Measurements from ENCODE around the gene FBXW4. TPM values are rescaled to one million over a fixed set of nuclear protein-coding genes. Genes with fewer than 3 reads are reported as not detected.
"Not testable (repeated sequence)": the region's sequence is repeated elsewhere in the genome, so short reads cannot be mapped to it uniquely, and the experiment has no call there.

FBXW4 gene
- total and polyA plus RNA-seq, 8 donors, result 36.6 to 95.3 (median 42.6) TPM

DNA sequence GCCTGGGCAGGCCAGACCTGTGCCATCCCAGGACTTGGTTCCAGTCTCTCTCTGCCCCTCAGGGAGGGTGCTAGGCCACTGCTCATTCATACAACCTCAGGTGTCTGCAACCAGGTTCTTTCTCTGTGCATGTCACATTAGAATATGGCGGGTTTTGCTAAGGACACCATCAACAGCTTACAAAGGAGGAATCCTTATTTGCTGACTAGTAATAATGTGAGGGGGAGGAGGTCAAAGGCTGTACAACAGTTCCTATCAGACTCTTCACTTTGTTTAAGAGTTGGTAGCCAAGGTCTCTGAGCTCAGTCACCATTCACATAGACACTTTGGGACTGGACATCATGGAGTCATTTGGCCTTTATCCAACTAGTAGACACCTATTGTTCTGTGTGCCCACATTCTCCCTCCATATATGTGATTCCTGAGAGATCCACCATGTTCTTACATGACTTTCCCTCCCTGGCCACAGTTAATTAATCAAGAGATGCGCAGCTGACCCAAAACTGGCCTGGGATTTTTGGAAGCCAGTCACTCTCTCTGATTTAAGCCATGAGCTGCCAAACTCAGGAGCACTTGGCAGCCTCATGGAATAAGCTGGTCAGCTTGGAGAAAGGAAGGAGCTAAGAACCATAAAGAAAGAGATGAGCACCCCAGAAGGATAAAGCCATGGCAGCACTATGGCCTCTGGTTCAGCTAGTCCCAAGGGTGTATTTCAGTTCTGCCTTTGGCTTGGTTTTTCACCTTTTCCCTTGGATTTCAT, 55.6 kb downstream of the FBXW4 start:
- no peaks in the 10 kb centered on the region for H3K27me3 ChIP-seq
- no peak overlapping the region for H3K4me3 ChIP-seq
- no peak overlapping the region for H3K27ac ChIP-seq
- no peaks in the 10 kb centered on the region for H3K4me1 ChIP-seq
- WGBS, 5 donors, result 89 to 100% (median 98%) methylated on average over 2 of the region's 2 CpGs
- intact Hi-C loops (cut with DNase I; ENCODE audit: low total_unique reads), result no loop called here
- TF ChIP-seq EP300 (IDR thresholded peaks at IDR 0.05), result no peak
- TF ChIP-seq POLR2A (IDR thresholded peaks at IDR 0.05), result no peak
- TF ChIP-seq, protein P1, sequence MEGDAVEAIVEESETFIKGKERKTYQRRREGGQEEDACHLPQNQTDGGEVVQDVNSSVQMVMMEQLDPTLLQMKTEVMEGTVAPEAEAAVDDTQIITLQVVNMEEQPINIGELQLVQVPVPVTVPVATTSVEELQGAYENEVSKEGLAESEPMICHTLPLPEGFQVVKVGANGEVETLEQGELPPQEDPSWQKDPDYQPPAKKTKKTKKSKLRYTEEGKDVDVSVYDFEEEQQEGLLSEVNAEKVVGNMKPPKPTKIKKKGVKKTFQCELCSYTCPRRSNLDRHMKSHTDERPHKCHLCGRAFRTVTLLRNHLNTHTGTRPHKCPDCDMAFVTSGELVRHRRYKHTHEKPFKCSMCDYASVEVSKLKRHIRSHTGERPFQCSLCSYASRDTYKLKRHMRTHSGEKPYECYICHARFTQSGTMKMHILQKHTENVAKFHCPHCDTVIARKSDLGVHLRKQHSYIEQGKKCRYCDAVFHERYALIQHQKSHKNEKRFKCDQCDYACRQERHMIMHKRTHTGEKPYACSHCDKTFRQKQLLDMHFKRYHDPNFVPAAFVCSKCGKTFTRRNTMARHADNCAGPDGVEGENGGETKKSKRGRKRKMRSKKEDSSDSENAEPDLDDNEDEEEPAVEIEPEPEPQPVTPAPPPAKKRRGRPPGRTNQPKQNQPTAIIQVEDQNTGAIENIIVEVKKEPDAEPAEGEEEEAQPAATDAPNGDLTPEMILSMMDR (IDR thresholded peaks at IDR 0.05), result no peak
- no peak for TF ChIP-seq POLR2AphosphoS5 (IDR thresholded peaks at IDR 0.05)
- DNase-seq, result no peak
- peaks cover 0 to 68% (median 59%) of the 10 kb centered on the region in 4 donors for H3K36me3 ChIP-seq
- H3K9me3 ChIP-seq, result no peaks in the 10 kb centered on the region

DNA sequence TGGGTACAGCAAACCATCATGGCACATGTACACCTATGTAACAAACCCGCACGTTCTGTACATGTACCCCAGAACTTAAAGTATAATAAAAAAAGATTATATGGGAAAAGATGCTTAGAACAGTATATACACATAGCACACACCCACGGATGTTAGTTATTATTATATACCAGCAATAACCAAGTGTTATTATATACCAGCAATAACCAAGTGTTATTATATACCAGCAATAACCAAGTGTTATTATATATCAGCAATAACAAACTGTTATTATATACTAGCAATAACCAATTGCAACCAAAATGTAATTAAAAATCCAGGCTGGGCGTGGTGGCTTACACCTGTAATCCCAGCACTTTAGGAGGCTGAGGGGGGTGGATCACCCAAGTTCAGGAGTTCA, 61.5 kb downstream of the FBXW4 start:
- H3K9me3 ChIP-seq; H3K4me3 ChIP-seq; H3K4me1 ChIP-seq; intact Hi-C loops (cut with DNase I; ENCODE audit: low total_unique reads); H3K27me3 ChIP-seq; H3K27ac ChIP-seq; DNase-seq: not testable (repeated sequence)
- WGBS, 5 donors, result 90 to 98% (median 96%) methylated on average over 4 of the region's 4 CpGs
- H3K36me3 ChIP-seq, result peaks cover 0 to 62% (median 49%) of the 10 kb centered on the region in 4 donors

DNA sequence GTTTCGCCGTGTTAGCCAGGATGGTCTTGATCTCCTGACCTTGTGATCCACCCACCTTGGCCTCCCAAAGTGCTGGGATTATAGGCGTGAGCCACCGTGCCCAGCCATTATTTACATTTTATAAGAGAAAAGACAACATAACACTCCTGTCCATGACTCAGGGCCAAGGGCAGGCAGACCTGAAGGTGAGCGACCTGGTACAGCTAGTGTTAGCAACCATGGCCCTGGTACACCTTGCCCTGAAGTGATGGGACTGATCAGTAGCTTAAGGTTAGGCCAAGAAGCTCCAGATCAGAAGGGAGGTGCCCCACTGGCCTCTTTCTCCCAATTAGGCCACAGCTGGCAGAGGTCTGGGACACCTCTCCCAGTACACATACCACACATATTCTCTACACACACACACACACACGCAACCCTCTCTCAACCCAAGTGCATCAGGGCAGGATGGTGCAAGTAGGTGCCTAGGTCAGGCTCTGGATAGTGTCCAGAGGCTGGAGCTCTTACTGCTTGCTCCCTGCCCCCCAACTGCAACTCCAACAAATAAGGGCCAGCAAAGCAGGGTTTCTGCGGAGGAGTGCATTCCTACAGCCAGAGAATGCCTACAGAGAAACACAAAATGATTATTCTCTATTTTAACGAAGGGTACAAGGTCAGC, 63.0 kb downstream of the FBXW4 start:
- peaks cover 0 to 60% (median 46%) of the 10 kb centered on the region in 4 donors for H3K36me3 ChIP-seq
- no peak overlapping the region for H3K4me3 ChIP-seq
- no peak overlapping the region for H3K27ac ChIP-seq
- DNase-seq, result no peak
- H3K27me3 ChIP-seq, result no peaks in the 10 kb centered on the region
- TF ChIP-seq POLR2A (IDR thresholded peaks at IDR 0.05), result no peak
- TF ChIP-seq, protein P1 (IDR thresholded peaks at IDR 0.05), result no peak
- intact Hi-C loops (cut with DNase I; ENCODE audit: low total_unique reads), result no loop called here
- no peaks in the 10 kb centered on the region for H3K9me3 ChIP-seq
- 71 to 83% (median 72%) methylated on average over 8 of the region's 8 CpGs for WGBS, 5 donors
- peaks cover 0 to 6% (median 0%) of the 10 kb centered on the region in 4 donors for H3K4me1 ChIP-seq

DNA sequence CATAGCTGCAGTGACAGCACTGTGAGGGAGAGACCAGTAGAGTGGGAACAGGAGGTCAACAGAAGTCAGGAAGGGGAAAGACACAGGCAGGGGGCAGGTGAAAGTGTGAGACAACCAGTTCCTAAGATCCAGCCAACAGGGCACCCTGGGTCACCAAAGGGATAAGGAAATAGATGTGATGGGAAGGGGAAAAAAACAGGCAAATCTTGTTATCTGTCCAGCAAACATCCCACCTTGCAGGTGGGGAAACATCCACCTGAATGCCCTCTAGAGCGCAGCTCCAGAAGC, 64.4 kb downstream of the FBXW4 start:
- WGBS, 5 donors, result 89 to 100% (median 92%) methylated on average over 1 of the region's 1 CpG
- no peaks in the 10 kb centered on the region for H3K9me3 ChIP-seq
- H3K4me3 ChIP-seq, result no peak overlapping the region
- H3K27ac ChIP-seq, result no peak overlapping the region
- peaks cover 0 to 6% (median 0%) of the 10 kb centered on the region in 4 donors for H3K4me1 ChIP-seq
- TF ChIP-seq, protein P1 (IDR thresholded peaks at IDR 0.05), result no peak
- no peak for TF ChIP-seq EP300 (IDR thresholded peaks at IDR 0.05)
- TF ChIP-seq POLR2A (IDR thresholded peaks at IDR 0.05), result no peak
- H3K27me3 ChIP-seq, result no peaks in the 10 kb centered on the region
- intact Hi-C loops (cut with DNase I; ENCODE audit: low total_unique reads), result no loop called here
- DNase-seq, result no peak
- peaks cover 0 to 59% (median 45%) of the 10 kb centered on the region in 4 donors for H3K36me3 ChIP-seq

Measured in stomach (tissue), 9 donors.